Germinal center (tissue), 1 donor: ENCODE results near the gene RSBN1.

ENCODE experiments used
- DNase-seq: peaks from one replicate; pipeline ENCODE4 v3.0.0; 2012; ENCODE audit warnings: mixed read lengths, low spot score

RSBN1 gene

DNA sequence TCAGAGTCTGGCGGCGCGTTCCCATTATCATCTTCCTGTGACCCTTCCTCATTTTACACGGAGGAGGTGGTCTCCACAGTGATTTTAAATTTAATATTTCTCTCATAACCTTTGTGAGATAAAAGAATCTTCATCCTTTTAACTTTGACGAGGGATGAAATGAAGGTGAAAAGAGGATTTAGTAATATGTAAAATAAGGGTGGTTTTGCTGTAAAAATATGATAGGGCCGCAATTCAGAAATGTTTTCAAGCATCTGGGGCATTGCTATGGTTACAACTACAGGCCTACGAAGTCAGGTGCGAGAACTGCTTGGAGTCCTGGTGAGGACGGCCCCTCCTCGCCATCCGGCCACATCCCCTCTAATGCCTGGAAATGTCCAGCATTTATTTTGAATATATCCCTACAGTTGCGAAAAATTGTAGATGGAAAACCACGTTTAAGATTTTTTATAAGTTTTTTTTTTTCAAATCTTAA, 422 bp upstream of the RSBN1 start:
- DNase-seq, result peak; percentile 44

DNA sequence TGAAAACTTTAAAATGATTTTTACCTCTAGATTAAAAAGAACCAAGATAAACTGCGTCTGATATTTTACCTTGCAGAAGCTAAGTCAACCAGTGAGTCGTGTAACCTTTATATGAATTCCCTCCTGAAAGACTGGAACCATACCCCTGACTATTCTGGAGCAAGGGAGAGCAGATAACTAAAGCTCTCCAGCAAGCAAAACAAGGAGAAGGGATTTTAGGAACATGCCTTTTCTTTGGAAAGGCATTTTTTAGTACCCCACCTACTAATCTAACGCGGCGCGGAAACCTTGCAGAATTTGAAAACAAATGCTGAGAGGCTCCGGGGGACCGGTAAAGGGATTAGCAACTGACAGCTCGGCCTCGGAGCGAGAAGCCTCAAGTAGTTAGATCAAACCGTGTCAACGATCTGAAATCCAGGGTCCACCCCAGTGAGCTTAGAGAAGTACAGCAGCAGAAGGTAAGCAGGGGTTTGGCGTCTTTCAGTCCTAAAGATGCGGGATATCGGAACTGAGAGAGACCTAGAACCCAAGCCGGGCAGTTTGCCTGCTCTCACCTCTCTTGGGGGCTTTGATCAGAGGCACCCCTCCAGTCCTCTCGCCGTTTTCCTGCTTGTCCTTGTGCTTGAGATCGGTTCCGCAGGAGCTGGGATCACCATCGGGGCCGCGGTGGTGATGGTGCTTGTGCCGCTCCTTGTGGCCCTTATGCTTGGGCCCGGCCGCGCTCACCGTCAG, 954 bp downstream of the RSBN1 start:
- DNase-seq, result peak; percentile 32

- no peak for DNase-seq
These were observed 2.3 kb downstream of the RSBN1 start for GRCh38 chr1:113809670-113810602.

- no peak for DNase-seq
These were observed 3.7 kb downstream of the RSBN1 start for GRCh38 chr1:113808450-113809195.

DNA sequence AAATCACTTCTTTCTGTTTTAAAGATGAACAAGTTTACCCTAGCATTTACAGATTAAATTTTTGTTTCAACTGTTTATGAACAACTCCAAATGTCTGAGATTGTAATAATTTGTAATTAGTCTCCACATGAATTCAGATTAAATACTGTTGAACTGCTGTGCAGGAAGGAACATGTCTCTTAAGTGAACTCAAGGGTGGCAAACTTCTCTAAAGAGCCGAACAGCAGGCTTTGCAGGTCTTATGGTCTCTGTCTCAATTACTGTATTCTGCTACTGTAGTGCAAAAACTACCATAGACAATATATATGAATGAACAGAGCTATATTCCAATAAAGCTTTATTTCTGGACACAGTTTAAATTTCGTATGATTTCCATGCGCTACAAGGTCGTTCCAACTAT, 6.6 kb downstream of the RSBN1 start:
- DNase-seq, result no peak

GRCh38 chr1:113805256-113805531, 7.1 kb downstream of the RSBN1 start:
- no peak for DNase-seq

- DNase-seq, result no peak
These were observed 7.6 kb downstream of the RSBN1 start for GRCh38 chr1:113804421-113805255.

- DNase-seq, result no peak
These were observed 9.8 kb downstream of the RSBN1 start for GRCh38 chr1:113802367-113803007.

DNA sequence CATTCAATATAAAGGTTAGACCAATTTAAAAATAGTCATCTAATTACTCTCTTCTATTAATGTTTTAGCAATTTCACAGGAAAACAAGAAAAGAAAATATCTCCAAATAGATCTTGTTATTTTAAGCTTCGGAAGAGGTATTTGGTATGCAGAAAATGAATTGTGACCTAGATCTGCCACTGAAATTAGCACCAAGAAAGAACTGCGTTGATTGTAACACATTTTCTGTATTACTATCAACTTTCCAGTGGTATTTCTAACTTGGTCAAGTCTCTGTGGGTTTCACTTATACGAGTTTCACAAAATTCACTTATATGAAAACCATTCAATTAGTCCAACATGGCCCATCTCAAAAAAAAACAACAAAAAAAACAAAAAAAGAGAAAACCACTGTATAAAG, 11.8 kb downstream of the RSBN1 start:
- DNase-seq, result no peak

DNA sequence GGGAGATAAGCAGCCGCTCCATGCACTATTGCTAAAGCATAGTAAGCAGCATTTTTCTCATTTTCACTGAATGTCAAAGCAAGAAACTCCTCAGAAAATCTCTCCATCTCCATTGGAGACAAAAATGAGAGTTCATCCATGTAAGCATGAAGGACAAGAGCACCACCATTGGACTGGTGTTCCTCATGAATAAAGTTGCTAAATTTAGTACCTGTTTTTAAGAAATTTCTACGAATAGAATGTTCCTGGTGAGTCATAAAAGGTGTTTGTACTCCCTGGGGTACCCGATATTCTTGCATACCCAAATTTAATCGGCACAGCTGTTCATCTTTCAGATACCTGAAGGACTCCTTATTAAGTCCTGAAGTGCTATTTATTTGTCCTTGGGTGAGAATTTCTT, 14.8 kb downstream of the RSBN1 start:
- no peak for DNase-seq

DNA sequence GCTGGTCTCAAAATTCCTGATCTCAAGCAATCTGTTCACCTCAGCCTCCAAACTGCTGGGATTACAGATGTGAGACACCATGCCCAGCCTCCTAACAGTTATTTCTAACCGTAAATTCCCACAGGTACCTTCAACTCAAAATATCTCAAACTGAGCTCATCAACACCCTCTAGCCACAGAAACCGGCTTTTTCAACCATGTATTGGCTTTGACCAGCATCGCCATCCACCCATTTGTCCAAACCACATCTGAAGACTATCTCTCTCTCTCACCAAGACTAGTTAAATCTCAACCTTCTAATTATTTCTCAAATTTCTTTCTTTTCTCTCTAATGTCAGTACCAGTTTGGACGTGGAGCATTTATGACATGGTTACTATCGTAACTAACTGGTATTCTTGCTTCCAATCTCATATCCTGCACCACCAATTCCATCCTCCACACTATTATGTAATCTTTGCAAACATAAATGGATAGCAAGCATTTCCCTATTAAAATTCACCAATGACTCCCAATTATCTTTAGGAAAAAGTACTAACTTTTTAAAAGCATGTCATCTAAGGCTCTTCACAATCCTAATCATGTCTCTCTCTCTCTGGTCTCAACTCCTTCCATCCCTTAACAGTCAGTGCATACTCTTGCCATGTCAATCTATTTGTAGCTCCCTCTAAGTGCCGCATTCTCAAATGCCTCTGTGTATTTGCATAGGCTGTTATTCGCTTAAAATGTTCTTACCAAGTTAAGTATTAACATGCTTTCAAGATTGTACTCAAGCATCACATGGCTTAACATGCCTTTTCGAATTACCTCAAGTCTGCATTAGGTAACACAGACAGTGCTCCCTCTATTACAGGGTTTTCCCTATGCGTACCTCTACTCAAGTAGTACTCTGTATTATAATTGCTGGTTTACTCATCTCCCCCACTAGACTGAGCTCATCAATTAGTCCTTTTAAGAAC, 18.1 kb downstream of the RSBN1 start:
- no peak for DNase-seq

- no peak for DNase-seq
These were observed 19.3 kb downstream of the RSBN1 start for GRCh38 chr1:113792986-113793385.

DNA sequence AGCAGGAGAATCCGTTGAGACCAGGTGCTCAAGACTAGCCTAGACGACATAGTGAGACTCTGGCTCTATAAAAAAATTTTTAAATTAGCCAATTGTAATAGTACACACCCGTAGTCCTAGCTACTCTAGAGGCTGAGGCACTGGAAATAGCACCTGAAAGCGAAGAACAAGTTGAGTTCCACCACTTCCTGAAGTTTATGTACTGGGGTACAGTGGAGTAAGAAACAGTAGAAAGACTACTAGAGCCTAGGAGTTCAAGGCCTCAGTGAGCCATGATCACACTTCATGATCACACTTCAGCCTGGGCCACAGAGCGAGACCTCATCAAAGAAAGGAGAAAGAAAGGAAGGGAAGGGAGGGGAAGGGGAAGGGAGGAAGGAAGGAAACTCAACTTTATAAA, 19.8 kb downstream of the RSBN1 start:
- no peak for DNase-seq

DNA sequence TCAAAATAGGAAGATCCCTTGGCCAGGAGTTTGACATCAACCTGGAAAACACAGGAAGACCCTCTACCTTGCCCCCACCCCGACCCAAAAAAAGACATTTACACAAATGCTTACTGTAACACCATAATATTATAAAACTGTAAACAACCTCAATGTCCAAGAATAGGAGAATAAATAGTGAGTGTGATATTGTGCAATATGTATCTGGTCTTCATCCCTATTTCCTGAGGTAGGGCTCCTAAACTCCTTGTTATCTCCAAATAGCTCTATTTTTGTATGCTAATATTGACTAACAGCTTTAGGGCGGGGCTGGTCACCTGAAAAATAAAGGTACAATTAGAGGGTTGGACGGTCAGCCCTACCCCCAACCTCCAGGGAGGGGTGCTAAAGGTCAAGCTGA, 23.5 kb downstream of the RSBN1 start:
- DNase-seq, result no peak

GRCh38 chr1:113787663-113788062, 24.6 kb downstream of the RSBN1 start:
- DNase-seq, result no peak

- DNase-seq, result no peak
These were observed 26.2 kb downstream of the RSBN1 start for GRCh38 chr1:113786069-113786468.

- no peak for DNase-seq
These were observed 28.0 kb downstream of the RSBN1 start for GRCh38 chr1:113784104-113784779.

- DNase-seq, result peak; percentile 34
These were observed 28.8 kb downstream of the RSBN1 start for GRCh38 chr1:113783254-113784103.

DNA sequence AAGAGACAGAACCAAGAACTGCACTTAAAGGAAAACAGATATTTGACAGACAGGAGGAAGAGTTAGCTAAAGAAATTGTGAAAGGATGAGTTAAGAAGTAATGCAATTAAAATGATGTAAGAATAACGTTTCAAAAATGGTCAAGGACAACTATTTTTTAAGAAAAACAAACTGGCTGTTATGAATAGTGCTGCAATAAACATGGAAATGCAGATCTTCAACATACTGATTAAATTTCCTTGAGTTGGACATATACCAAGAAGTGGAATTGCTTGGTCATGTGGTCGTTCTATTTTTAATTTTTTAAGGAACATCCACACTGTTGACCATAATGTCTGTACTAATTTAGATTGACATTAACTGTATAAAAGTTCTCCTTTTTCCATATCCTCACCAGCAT, 29.9 kb downstream of the RSBN1 start:
- no peak for DNase-seq
